ENCODE results near the gene GCAT. TPM values are rescaled to one million over a fixed set of nuclear protein-coding genes. Genes with fewer than 3 reads are reported as not detected.

Gene GCAT
- total RNA-seq, 3 donors from 2014 or later: 17.3 to 23.7 (median 21.6) TPM

DNA sequence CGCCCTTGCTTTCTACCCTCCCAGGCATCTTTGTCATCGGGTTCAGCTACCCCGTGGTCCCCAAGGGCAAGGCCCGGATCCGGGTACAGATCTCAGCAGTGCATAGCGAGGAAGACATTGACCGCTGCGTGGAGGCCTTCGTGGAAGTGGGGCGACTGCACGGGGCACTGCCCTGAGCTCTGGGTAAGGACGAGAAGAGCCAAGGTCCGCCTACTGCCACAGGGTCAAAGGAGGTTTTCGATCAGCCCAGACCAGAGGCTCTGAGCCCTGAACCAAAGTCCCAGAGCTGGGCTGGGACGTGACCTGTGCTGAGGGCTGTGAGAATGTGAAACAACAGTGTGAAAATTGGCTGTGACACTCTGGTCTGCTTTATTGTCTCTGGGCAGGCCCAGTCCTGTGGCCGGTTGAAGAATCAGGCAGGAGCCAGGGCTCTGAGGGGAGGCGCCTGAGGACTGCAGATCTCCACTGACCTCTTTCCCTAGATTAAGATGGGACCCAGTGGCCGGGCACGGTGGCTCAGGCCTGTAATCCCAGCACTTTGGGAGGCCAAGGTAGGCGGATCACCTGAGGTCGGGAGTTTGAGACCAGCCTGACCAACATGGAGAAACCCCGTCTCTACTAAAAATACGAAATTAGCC lies 8.9 kb downstream of the GCAT start:
- no peaks in the 10 kb centered on the region for H3K27me3 ChIP-seq
- H3K27ac ChIP-seq: no peak overlapping the region
- intact Hi-C loops (cut with DNase I; ENCODE audit: low total_unique reads): no loop called here

GRCh38 chr22:37817705-37818408 lies 10.1 kb downstream of the GCAT start:
- Histone ChIP-seq H3K9me3 (no peaks in the 10 kb centered on the region), H3K27me3 (peaks cover 0 to 4% of the 10 kb centered on the region in 2 donors), H3K4me1 (peaks cover 0 to 4% of the 10 kb centered on the region in 2 donors), H3K27ac (no peak overlapping the region), H3K36me3 (no peaks in the 10 kb centered on the region), H3K4me3 (peak overlapping the region; percentile 32 to 65 (median 48))
- intact Hi-C loops (cut with DNase I; ENCODE audit: low total_unique reads): no loop called here
- DNase-seq (ENCODE audit: low spot score in 2 of 2): peak; percentile 71 to 84
- TF ChIP-seq POLR2A (IDR thresholded peaks at IDR 0.05) (no peak), POLR2AphosphoS5 (IDR thresholded peaks at IDR 0.05) (peak in 2 of 3 donors; percentile 15 to 39), CTCF (IDR thresholded peaks at IDR 0.05) (peak; percentile 90 to 95 (median 94))

More for the DNA sequence above, 8.9 kb downstream of the GCAT start:
- Histone ChIP-seq H3K9me3 (no peaks in the 10 kb centered on the region), H3K4me3 (no peak overlapping the region), H3K4me1 (peaks cover 0 to 4% of the 10 kb centered on the region in 2 donors), H3K36me3 (no peaks in the 10 kb centered on the region)
- TF ChIP-seq POLR2AphosphoS5 (IDR thresholded peaks at IDR 0.05) (no peak), CTCF (IDR thresholded peaks at IDR 0.05) (no peak), POLR2A (IDR thresholded peaks at IDR 0.05) (no peak)
- no peak for DNase-seq (ENCODE audit: low spot score in 2 of 2)

GRCh38 chr22:37818409-37819104 lies 10.8 kb downstream of the GCAT start:
- Histone ChIP-seq H3K27ac (no peak overlapping the region), H3K9me3 (no peaks in the 10 kb centered on the region), H3K27me3 (peaks cover 0 to 4% of the 10 kb centered on the region in 2 donors), H3K4me3 (peak overlapping the region; percentile 32 to 65 (median 48)), H3K4me1 (peaks cover 0 to 4% of the 10 kb centered on the region in 2 donors), H3K36me3 (no peaks in the 10 kb centered on the region)
- peak; percentile 32 to 67 for DNase-seq (ENCODE audit: low spot score in 2 of 2)
- TF ChIP-seq POLR2A (IDR thresholded peaks at IDR 0.05) (no peak), POLR2AphosphoS5 (IDR thresholded peaks at IDR 0.05) (peak in 1 of 3 donors; percentile 15), CTCF (IDR thresholded peaks at IDR 0.05) (peak in 2 of 3 donors; percentile 30 to 41)
- intact Hi-C loops (cut with DNase I; ENCODE audit: low total_unique reads): no loop called here

DNA sequence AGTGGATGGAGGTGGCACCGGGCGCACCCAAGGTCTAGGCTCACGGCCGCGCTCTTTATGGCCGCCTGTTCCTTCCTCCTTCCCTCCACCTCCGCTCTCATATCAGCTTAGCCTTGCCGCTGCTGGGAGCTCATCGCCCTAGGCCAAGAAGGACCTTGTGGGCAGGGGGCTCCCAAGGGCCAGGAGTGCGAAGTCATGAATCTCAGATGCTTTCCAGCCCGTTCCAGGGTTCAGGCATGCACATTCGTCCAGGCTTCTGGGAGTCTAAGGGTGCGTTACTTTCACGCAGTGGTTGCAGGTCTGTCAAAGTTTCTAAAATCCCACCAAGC lies 11.3 kb downstream of the GCAT start:
- intact Hi-C loops (cut with DNase I; ENCODE audit: low total_unique reads): no loop called here
- Histone ChIP-seq H3K27ac (no peak overlapping the region), H3K4me3 (peak overlapping the region in 2 of 3 donors; percentile 48 to 65), H3K4me1 (peaks cover 0 to 4% of the 10 kb centered on the region in 2 donors), H3K27me3 (peaks cover 0 to 6% of the 10 kb centered on the region in 2 donors), H3K9me3 (no peaks in the 10 kb centered on the region), H3K36me3 (no peaks in the 10 kb centered on the region)
- no peak for DNase-seq (ENCODE audit: low spot score in 2 of 2)
- TF ChIP-seq POLR2A (IDR thresholded peaks at IDR 0.05) (no peak), POLR2AphosphoS5 (IDR thresholded peaks at IDR 0.05) (no peak), CTCF (IDR thresholded peaks at IDR 0.05) (no peak)
